ENCODE measurements around the gene CHN2.
"Not testable (repeated sequence)": the region's sequence is repeated elsewhere in the genome, so short reads cannot be mapped to it uniquely, and the experiment has no call there.

CHN2 gene

GRCh38 chr7:29262191-29262917 is 67.8 kb downstream of the CHN2 start:
- no peak for DNase-seq

DNA sequence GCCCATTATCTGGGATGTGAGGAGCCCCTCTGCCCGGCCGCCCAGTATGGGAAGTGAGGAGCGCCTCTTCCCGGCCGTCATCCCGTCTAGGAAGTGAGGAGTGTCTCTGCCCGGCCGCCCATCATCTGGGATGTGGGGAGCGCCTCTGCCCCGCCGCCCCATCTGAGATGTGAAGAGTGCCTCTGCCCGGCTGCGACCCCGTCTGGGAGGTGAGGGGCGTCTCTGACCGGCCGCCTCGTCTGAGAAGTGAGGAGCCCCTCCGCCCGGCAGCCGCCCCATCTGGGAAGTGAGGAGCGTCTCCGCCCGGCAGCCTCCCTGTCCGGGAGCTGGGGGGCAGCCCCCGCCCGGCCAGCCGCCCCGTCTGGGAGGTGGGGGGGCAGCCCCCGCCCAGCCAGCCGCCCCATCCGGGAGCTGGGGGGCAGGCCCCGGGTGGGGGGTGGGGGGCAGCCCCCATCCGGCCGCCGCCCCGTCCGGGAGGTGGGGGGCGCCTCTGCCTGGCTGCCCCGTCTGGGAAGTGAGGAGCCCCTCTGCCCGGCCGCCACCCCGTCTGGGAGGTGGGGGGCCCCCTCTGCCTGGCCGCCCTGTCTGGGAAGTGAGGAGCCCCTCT is 69.1 kb downstream of the CHN2 start:
- DNase-seq: not testable (repeated sequence)

GRCh38 chr7:29265208-29265923 is 70.8 kb downstream of the CHN2 start:
- peak in 1 of 5 donors; percentile 53 for DNase-seq

GRCh38 chr7:29269935-29270334 is 75.4 kb downstream of the CHN2 start:
- DNase-seq: no peak

- peak in 1 of 5 donors; percentile 57 for DNase-seq
These were observed 76.2 kb downstream of the CHN2 start for GRCh38 chr7:29270594-29271318.

DNA sequence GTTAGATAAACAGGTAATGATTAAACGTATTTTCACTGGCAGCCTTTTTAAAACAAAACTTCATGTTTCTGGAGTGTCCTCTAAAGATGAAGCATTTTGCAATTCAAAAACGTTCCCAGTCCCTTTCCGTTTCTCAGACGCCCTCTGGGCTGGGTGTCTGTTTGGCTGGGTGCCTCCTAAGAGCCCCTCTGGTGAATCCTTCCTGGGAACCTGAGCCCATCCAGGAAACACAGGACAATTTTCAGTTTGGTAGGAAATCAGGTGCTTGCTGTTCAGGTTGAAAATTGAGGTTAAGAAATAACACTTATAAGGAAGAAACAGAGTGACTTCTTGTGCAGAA is 76.7 kb downstream of the CHN2 start:
- DNase-seq: no peak

- no peak for DNase-seq
These were observed 77.5 kb downstream of the CHN2 start for GRCh38 chr7:29272057-29272456.

DNA sequence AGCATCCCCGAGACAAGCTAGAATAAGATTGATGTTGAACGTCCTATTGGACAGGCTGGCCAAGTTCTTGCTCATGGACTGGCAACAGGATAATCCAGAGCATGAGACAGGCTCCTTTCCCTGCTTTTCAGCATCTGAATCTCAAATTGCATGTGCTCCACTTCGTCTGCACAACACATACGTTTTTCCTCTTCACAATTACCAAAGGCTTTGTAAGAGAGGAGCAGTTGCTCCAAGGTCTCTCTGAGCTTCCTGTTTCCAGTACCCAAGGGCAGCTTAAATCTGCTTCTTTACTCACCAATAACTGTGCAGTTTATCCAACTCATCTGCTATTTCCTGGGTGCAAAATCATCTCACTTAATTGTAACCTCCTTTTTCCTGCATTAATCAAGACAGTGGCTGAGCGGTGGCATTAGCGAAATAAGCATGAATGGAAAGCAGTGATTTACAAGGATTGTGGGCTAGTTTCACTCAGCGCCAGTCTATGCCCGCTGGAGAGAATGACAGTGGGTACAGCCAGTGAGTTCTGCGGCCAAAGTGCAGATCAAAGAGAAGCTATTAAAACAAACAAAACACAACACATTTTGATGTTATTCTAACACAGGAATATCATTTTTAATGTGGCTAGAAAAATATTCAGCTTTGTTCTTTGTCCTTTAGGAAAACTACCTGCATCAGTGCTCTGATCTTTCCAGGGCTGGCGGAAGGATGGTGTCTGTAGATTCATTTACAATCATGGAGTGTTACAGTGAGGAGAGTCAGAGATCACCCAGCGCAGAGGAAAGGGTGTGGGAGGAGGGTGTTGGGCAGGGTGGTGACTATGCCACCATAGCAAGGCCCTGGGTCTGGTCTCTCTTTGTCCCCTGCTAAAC is 79.8 kb downstream of the CHN2 start:
- no peak for DNase-seq

- DNase-seq: no peak
These were observed 80.4 kb downstream of the CHN2 start for GRCh38 chr7:29275018-29275318.

- DNase-seq: no peak
These were observed 80.9 kb downstream of the CHN2 start for GRCh38 chr7:29275493-29275892.

- no peak for DNase-seq
These were observed 81.6 kb downstream of the CHN2 start for GRCh38 chr7:29276199-29276598.

GRCh38 chr7:29276806-29277205 is 82.2 kb downstream of the CHN2 start:
- no peak for DNase-seq

DNA sequence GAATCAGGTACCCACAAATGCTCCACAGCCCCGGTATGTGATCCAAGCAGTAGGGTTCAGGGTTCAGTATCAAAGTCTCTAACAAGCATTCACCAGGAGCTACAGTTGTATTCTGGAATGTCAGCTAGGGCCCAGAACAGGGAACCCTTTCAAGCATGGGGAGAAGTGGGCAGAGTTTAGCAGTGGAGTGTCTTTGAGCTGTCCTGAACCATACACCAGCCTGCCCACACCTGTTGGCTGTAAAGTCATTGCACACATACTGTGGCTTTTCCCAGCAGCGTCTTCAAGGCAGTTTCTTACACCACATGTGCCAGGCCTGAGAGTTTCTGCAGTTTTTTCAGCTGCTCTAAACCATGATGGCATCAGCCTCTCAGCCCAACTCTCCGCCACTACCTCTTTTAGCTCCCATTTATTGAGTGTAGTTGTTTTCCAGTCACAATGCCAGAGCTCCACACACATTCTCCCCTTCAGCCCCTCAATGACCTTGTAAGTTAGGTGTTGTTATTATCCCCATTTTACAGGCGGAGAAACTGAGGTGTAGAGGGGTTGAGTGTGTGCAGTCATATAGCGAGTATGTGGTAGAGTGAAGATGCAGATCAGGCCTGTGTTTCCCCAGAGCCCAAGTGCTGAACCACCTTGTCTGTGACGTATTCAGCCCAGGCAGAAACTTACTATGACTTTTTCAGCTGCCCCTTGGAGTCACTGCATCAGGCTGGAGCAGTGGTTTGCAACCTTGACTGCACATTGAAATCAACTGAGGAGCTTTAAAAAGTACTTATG is 83.1 kb downstream of the CHN2 start:
- DNase-seq: peak in 1 of 5 donors; percentile 66

- no peak for DNase-seq
These were observed 83.9 kb downstream of the CHN2 start for GRCh38 chr7:29278337-29279069.

DNA sequence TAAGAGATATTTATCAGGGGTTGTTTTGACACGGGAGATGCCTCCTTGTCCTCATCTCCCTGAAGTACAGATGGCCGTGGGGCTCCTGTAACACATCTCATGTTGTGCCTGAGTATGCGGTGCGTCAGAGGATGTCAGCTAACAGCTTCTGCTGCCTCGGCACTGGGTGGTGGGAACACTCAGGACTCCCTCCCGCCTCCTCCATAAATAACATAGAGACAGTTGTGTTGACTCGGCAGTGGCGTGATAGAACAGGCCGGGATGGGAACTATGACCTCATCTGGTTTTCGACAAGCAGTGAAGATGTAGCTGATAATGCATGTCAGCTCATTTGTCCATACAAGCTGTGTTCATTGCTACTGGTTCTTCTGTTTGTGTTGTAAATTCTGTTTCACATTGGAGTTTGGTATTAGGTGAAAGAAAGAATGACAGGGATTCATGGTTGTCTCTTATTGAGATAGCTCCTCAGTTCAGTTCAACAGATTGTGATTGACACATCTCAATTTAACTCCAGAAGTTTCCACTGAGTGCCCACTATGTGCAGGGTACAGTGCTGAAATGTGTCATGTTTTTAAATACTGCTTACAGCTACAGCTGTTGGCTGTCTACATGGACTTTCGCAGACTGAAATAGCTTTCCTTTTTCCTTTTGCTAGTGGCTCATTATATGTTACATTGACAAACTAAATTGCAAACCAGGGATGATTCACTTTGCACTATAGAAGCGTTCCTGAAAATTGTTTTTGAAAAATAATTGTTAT is 87.4 kb downstream of the CHN2 start:
- no peak for DNase-seq

GRCh38 chr7:29282819-29283414 is 88.3 kb downstream of the CHN2 start:
- DNase-seq: no peak

GRCh38 chr7:29284696-29285443 is 90.3 kb downstream of the CHN2 start:
- no peak for DNase-seq

DNA sequence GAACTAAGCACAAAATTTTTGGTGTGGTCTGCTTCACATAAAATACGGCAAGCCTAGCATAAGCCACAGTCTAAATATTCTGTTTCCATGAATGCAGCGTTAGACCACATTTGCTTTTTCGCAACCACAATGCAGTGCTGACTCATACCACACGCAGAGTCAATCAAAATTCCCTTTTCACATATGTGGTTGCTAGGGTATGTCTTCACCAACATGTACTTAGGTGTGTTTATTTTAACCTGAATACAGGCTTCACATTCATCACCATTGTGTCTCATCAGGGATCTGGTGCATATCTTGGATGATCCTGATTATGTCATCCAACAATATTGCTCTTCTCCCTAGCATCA is 90.8 kb downstream of the CHN2 start:
- DNase-seq: peak in 1 of 5 donors; percentile 80

DNA sequence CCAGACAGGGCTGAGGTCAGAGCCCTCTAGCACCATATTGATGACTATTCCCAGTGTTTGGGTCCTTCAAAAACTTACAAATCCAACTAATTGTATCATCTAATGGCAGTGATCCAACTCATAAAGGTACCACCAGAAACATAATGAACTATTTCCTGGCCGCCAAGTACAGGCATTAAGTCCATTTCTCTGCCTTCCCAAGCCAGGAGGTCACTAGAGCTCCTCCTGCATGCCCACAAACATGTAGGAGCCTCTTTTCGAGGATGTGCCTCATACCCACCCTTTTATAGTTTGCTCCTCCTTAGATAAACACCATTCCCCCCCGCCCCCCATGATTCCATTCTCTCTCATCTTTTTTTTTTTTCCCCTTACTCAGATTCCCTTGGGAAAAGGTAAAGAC is 91.3 kb downstream of the CHN2 start:
- no peak for DNase-seq
